HCT116 (cell line): ENCODE results near the gene CEP152. TPM values are rescaled to one million over a fixed set of nuclear protein-coding genes. Genes with fewer than 3 reads are reported as not detected.

Source experiments
- ATAC-seq: fragments of 200-7000 bp; cut with Tn5 transposase; 2 replicates; pipeline ENCODE4 v1.9.1; 2020; ENCODE audit warnings: mild to moderate bottlenecking, moderate library complexity
- BruUV-seq: library from RNA; stranded (reverse); fragments of 400-500 nt; replicated peaks from 2 replicates; lab custom pipeline; 2021; lab: Mats Ljungman, UMichigan
- CTCF ChIA-PET: fragments of 300-600 bp; sonication (Branson Sonifier 250); formaldehyde crosslinking; loops from one replicate; lab custom pipeline; 2021; ENCODE audit warnings: antibody characterized with exemption; lab: Charles Lee
- POLR2A ChIA-PET: fragments of 300-600, 350-600 bp; sonication (Branson Sonifier 250); formaldehyde crosslinking; loops from one replicate; lab custom pipeline; 2021; ENCODE audit warnings: antibody characterized with exemption; lab: Charles Lee
- RAD21 ChIA-PET, 2 experiments: fragments of 300-600 bp; sonication (Branson Sonifier 250); formaldehyde crosslinking; loops; one replicate each; lab custom pipeline; 2023; ENCODE audit warnings: low total read pairs in 2 of 2; ENCODE audit not compliant: uncharacterized antibody in 2 of 2, unreplicated experiment in 2 of 2, low non-redundant PET in 1 of 2; lab: Charles Lee
- DNase-seq: peaks from one replicate; pipeline ENCODE4 v3.0.0-alpha.2; 2010; ENCODE audit warnings: low read depth, low spot score
- H2AFZ ChIP-seq: fragments of 200-600 bp; shearing (Covaris generic), sonication (generic); 2 replicates; pipeline ENCODE4 v1.6.1; 2017; ENCODE audit warnings: low read depth, mixed run types, mixed read lengths, antibody characterized with exemption, low read length; ENCODE audit not compliant: poor library complexity, severe bottlenecking
- H3K27ac ChIP-seq: 2 replicates; pipeline ENCODE4 v1.5.1; 2012; ENCODE audit warnings: low read depth, low read length
- H3K27me3 ChIP-seq: fragments of 200-600 bp; sonication (generic); 2 replicates; pipeline ENCODE4 v1.6.1; 2016; ENCODE audit warnings: mixed run types, low read length, mixed read lengths; ENCODE audit not compliant: insufficient read depth
- H3K36me3 ChIP-seq, 2 experiments: fragments of 200-500 bp in 1 of 2; fragments of 200-600 bp in 1 of 2; sonication (Bioruptor generic) in 1 of 2; sonication (generic) in 1 of 2; 2 replicates each; pipeline versions ENCODE4 v1.5.1 to v1.6.1; 2014 to 2016; ENCODE audit warnings: low read length in 2 of 2, inconsistent platforms in 1 of 2, mixed read lengths in 1 of 2, mixed run types in 1 of 2; ENCODE audit not compliant: insufficient read depth in 2 of 2, control insufficient read depth in 1 of 2
- H3K4me1 ChIP-seq, 2 experiments: fragments of 200-600 bp in 1 of 2; sonication (generic) in 1 of 2; 2 replicates each; pipeline versions ENCODE4 v1.5.1 to v1.6.1; 2012 to 2017; ENCODE audit warnings: low read length in 2 of 2, inconsistent platforms in 1 of 2, mild to moderate bottlenecking in 1 of 2, mixed read lengths in 1 of 2, mixed run types in 1 of 2, moderate library complexity in 1 of 2; ENCODE audit not compliant: insufficient read depth in 2 of 2, control insufficient read depth in 1 of 2
- H3K4me2 ChIP-seq: fragments of 200-600 bp; sonication (generic); 2 replicates; pipeline ENCODE4 v1.6.1; 2017; ENCODE audit warnings: mixed run types, low read length, mixed read lengths
- H3K4me3 ChIP-seq, 2 experiments: fragments of 200-600 bp in 1 of 2; sonication (generic) in 1 of 2; replicated peaks in 1 of 2; 2 replicates each; pipeline ENCODE4 v1.5.1; 2011 to 2016; ENCODE audit warnings: low read length in 2 of 2, control low read depth in 1 of 2, low read depth in 1 of 2, mild to moderate bottlenecking in 1 of 2, mixed read lengths in 1 of 2, mixed run types in 1 of 2
- H3K79me2 ChIP-seq: fragments of 200-600 bp; sonication (generic); 2 replicates; pipeline ENCODE4 v1.6.1; 2017; ENCODE audit warnings: mild to moderate bottlenecking, mixed run types, low read length, moderate library complexity, mixed read lengths; ENCODE audit not compliant: insufficient read depth
- H3K9ac ChIP-seq: fragments of 200-600 bp; sonication (generic); 2 replicates; pipeline ENCODE4 v1.6.1; 2016; ENCODE audit warnings: low read length, mixed read lengths
- H3K9me2 ChIP-seq: fragments of 200-600 bp; sonication (generic), shearing (Covaris generic); 2 replicates; pipeline ENCODE4 v1.6.1; 2017; ENCODE audit warnings: mixed run types, mild to moderate bottlenecking, moderate library complexity; ENCODE audit not compliant: insufficient read depth
- H3K9me3 ChIP-seq, 2 experiments: fragments of 200-500 bp in 1 of 2; fragments of 200-600 bp in 1 of 2; sonication (Bioruptor generic) in 1 of 2; sonication (generic) in 1 of 2; 2 replicates each; pipeline ENCODE4 v1.6.1; 2014 to 2017; ENCODE audit warnings: low read length in 2 of 2, mixed read lengths in 2 of 2, inconsistent platforms in 1 of 2, low read depth in 1 of 2, mild to moderate bottlenecking in 1 of 2, mixed run types in 1 of 2, moderate library complexity in 1 of 2; ENCODE audit not compliant: control insufficient read depth in 1 of 2, insufficient read depth in 1 of 2
- H4K20me1 ChIP-seq: fragments of 200-600 bp; sonication (generic), shearing (Covaris generic); 2 replicates; pipeline ENCODE4 v1.6.1; 2017; ENCODE audit warnings: mixed run types, mild to moderate bottlenecking, moderate library complexity; ENCODE audit not compliant: insufficient read depth
- RAD21 ChIP-seq: IDR thresholded peaks from 2 replicates; pipeline ENCODE4 v1.6.1; 2012; ENCODE audit warnings: low read depth, mild to moderate bottlenecking
- SIN3A ChIP-seq: IDR thresholded peaks from 2 replicates; pipeline ENCODE4 v1.6.1; 2012; ENCODE audit warnings: low read depth
- intact Hi-C: fragments of 100-400 bp; cut with micrococcal nuclease; formaldehyde crosslinking; loops from 2 replicates; pipeline ENCODE4 v1.10.0; 2022
- total RNA-seq: library from RNA; stranded (reverse); gene quantifications from one replicate; pipeline ENCODE4 v1.2.1, GENCODE V29; 2021; ENCODE audit not compliant: unreplicated experiment
- TF ChIP-seq, protein P1 (sequence below), 3 experiments: fragments of 200-600 bp in 1 of 3; sonication (generic) in 1 of 3; IDR thresholded peaks in 2 of 3; conservative IDR thresholded peaks in 1 of 3; 2 replicates each; pipeline ENCODE4 v1.5.1; 2012 to 2017; ENCODE audit warnings: low read depth in 2 of 3, low read length in 2 of 3, antibody characterized with exemption in 1 of 3, borderline replicate concordance in 1 of 3, control low read depth in 1 of 3, mild to moderate bottlenecking in 1 of 3, mixed read lengths in 1 of 3, mixed run types in 1 of 3, moderate library complexity in 1 of 3; ENCODE audit not compliant: insufficient read depth in 1 of 3
- TF ChIP-seq, protein P2 (sequence below): IDR thresholded peaks from 2 replicates; pipeline ENCODE4 v1.6.1; 2012
- TF ChIP-seq, protein P3 (sequence below): IDR thresholded peaks from 2 replicates; pipeline ENCODE4 v1.6.1; 2011; ENCODE audit warnings: mild to moderate bottlenecking, low read length, moderate library complexity; ENCODE audit not compliant: insufficient replicate concordance; ENCODE audit errors: extremely low read depth

The CEP152 gene
- total RNA-seq, 1 experiment from 2014 or later: 19.7 TPM

DNA sequence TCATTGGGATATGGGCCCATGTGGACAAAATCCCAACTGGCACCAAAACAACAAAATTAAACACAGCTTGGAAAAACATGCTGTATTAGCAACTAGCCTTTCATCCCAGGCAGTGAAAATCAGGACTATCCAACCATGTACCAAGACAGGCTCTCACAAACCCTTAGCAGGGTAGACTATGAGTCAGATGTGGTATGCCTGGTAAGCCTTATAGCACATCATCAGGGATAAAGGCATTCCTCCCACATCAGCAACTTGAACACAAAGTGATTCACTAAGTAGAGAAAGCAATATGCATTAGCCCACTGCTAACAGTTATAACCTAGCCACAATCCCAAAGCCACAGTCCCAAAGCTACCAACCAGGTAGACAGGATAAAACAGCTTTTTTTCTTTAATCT is 8.0 kb downstream of the CEP152 start:
- no peak overlapping the region for H3K4me3 ChIP-seq
- no peak overlapping the region for H3K4me2 ChIP-seq
- no peak overlapping the region for H2AFZ ChIP-seq
- ChIA-PET POLR2A (no interaction called here), CTCF (interaction anchor here (2.7 to 3.0 kb wide), 3 partner anchors 7 to 444 kb away, joined by 6 to 24 read pairs (median 21); partner anchors contain the start of gene CEP152), RAD21 (no interaction called here)
- peaks cover 92% of the 10 kb centered on the region for H3K79me2 ChIP-seq
- H3K27me3 ChIP-seq: no peaks in the 10 kb centered on the region
- DNase-seq: no peak
- peaks cover 0 to 6% of the 10 kb centered on the region in 2 experiments; a peak in 1 of 4 replicates for H3K36me3 ChIP-seq
- BruUV-seq: no TSS peak
- no peaks in the 10 kb centered on the region for H3K4me1 ChIP-seq
- no peak for ATAC-seq
- intact Hi-C loops: no loop called here
- no peaks in the 10 kb centered on the region for H4K20me1 ChIP-seq
- H3K9me3 ChIP-seq: no peaks in the 10 kb centered on the region
- H3K27ac ChIP-seq: no peak overlapping the region
- TF ChIP-seq, protein P1, sequence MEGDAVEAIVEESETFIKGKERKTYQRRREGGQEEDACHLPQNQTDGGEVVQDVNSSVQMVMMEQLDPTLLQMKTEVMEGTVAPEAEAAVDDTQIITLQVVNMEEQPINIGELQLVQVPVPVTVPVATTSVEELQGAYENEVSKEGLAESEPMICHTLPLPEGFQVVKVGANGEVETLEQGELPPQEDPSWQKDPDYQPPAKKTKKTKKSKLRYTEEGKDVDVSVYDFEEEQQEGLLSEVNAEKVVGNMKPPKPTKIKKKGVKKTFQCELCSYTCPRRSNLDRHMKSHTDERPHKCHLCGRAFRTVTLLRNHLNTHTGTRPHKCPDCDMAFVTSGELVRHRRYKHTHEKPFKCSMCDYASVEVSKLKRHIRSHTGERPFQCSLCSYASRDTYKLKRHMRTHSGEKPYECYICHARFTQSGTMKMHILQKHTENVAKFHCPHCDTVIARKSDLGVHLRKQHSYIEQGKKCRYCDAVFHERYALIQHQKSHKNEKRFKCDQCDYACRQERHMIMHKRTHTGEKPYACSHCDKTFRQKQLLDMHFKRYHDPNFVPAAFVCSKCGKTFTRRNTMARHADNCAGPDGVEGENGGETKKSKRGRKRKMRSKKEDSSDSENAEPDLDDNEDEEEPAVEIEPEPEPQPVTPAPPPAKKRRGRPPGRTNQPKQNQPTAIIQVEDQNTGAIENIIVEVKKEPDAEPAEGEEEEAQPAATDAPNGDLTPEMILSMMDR (IDR thresholded peaks at IDR 0.05 in 2 of 3, conservative IDR thresholded peaks at IDR 0.05 in 1 of 3; ENCODE audit: borderline replicate concordance in 1 of 3, insufficient read depth in 1 of 3, low read depth in 2 of 3, low read length in 2 of 3): no peak
- TF ChIP-seq, protein P2, sequence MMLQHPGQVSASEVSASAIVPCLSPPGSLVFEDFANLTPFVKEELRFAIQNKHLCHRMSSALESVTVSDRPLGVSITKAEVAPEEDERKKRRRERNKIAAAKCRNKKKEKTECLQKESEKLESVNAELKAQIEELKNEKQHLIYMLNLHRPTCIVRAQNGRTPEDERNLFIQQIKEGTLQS: no peak
- no peak for TF ChIP-seq SIN3A
- TF ChIP-seq, protein P3, sequence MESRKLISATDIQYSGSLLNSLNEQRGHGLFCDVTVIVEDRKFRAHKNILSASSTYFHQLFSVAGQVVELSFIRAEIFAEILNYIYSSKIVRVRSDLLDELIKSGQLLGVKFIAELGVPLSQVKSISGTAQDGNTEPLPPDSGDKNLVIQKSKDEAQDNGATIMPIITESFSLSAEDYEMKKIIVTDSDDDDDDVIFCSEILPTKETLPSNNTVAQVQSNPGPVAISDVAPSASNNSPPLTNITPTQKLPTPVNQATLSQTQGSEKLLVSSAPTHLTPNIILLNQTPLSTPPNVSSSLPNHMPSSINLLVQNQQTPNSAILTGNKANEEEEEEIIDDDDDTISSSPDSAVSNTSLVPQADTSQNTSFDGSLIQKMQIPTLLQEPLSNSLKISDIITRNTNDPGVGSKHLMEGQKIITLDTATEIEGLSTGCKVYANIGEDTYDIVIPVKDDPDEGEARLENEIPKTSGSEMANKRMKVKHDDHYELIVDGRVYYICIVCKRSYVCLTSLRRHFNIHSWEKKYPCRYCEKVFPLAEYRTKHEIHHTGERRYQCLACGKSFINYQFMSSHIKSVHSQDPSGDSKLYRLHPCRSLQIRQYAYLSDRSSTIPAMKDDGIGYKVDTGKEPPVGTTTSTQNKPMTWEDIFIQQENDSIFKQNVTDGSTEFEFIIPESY: no peak
- no peak for TF ChIP-seq RAD21
- H3K9ac ChIP-seq: no peak overlapping the region
- no peaks in the 10 kb centered on the region for H3K9me2 ChIP-seq
